ENCODE results near the gene GPX4.

Gene GPX4

GRCh38 chr19:1084024-1084868, 19.5 kb upstream of the GPX4 start:
- no peak for DNase-seq (ENCODE audit: low spot score)

- DNase-seq (ENCODE audit: low spot score) = no peak
These were observed 18.6 kb upstream of the GPX4 start for GRCh38 chr19:1085053-1085658.

- DNase-seq (ENCODE audit: low spot score) = no peak
These were observed 17.9 kb upstream of the GPX4 start for GRCh38 chr19:1085676-1086442.

- DNase-seq (ENCODE audit: low spot score) = no peak
These were observed 17.2 kb upstream of the GPX4 start for GRCh38 chr19:1086613-1087012.

GRCh38 chr19:1087813-1088415, 15.9 kb upstream of the GPX4 start:
- DNase-seq (ENCODE audit: low spot score) = no peak

- DNase-seq (ENCODE audit: low spot score) = no peak
These were observed 15.3 kb upstream of the GPX4 start for GRCh38 chr19:1088416-1089010.

- no peak for DNase-seq (ENCODE audit: low spot score)
These were observed 14.5 kb upstream of the GPX4 start for GRCh38 chr19:1089126-1089771.

- DNase-seq (ENCODE audit: low spot score) = no peak
These were observed 13.9 kb upstream of the GPX4 start for GRCh38 chr19:1089891-1090290.

- no peak for DNase-seq (ENCODE audit: low spot score)
These were observed 12.9 kb upstream of the GPX4 start for GRCh38 chr19:1090731-1091543.

GRCh38 chr19:1091544-1092175, 12.1 kb upstream of the GPX4 start:
- no peak for DNase-seq (ENCODE audit: low spot score)

GRCh38 chr19:1093330-1093729, 10.5 kb upstream of the GPX4 start:
- no peak for DNase-seq (ENCODE audit: low spot score)

GRCh38 chr19:1093811-1094553, 9.8 kb upstream of the GPX4 start:
- DNase-seq (ENCODE audit: low spot score) = no peak

GRCh38 chr19:1094655-1094977, 9.2 kb upstream of the GPX4 start:
- DNase-seq (ENCODE audit: low spot score) = no peak

- DNase-seq (ENCODE audit: low spot score) = peak; percentile 98
These were observed 8.7 kb upstream of the GPX4 start, which contains the start of gene POLR2E for GRCh38 chr19:1094978-1095701. POLR2E (minus strand) TSS chr19:1095375; CDS start chr19:1095315, 60 bp downstream.

GRCh38 chr19:1097810-1098176, 6.0 kb upstream of the GPX4 start:
- no peak for DNase-seq (ENCODE audit: low spot score)

GRCh38 chr19:1098177-1099051, 5.4 kb upstream of the GPX4 start:
- no peak for DNase-seq (ENCODE audit: low spot score)

- DNase-seq (ENCODE audit: low spot score) = no peak
These were observed 2.5 kb upstream of the GPX4 start for GRCh38 chr19:1101337-1101698.

Data from hepatic stellate cell (primary cell).